ENCODE measurements around the gene LGALS16. TPM values are rescaled to one million over a fixed set of nuclear protein-coding genes. Genes with fewer than 3 reads are reported as not detected.

Gene LGALS16
- total RNA-seq, 1 experiment from 2014 or later = not detected

DNA sequence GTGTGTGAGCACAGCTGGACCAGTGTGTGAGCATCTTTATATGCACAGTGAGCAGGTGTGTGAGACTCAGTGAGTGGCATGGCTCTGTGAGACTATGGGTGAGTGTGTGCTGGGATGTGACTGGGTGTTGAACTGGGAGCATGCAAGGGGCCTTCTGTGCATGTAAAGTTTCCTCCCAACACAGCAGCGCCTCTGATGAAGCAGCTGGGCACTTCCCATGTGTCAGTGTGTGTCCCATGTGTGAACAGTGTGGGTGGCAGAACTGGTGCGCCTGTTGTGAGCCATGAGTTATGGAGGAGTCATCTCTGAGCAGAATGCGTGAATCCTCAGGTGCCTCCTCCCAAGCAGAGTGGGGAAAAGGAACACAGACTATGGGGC is 24.1 kb downstream of the LGALS16 start:
- Histone ChIP-seq H3K79me2 (ENCODE audit: insufficient read depth, low read length) (no peaks in the 10 kb centered on the region), H3K4me2 (ENCODE audit: low read length) (no peak overlapping the region), H2AFZ (ENCODE audit: low read depth, low read length, poor library complexity, severe bottlenecking) (no peak overlapping the region), H3K4me3 (replicated peaks in 1 of 2; ENCODE audit: low read depth in 1 of 2, low read length in 2 of 2) (no peak overlapping the region), H4K20me1 (ENCODE audit: insufficient read depth) (no peaks in the 10 kb centered on the region), H3K27me3 (ENCODE audit: insufficient read depth, low read length) (peaks cover 11% of the 10 kb centered on the region; the same call in 1 of the 2 replicates), H3K36me3 (ENCODE audit: control insufficient read depth in 1 of 2, insufficient read depth in 2 of 2, low read length in 2 of 2) (no peaks in the 10 kb centered on the region), H3K27ac (ENCODE audit: low read depth, low read length) (no peak overlapping the region), H3K9me2 (ENCODE audit: insufficient read depth) (no peaks in the 10 kb centered on the region), H3K9me3 (ENCODE audit: control insufficient read depth in 1 of 2, insufficient read depth in 1 of 2, low read depth in 1 of 2, low read length in 2 of 2) (no peaks in the 10 kb centered on the region), H3K4me1 (ENCODE audit: control insufficient read depth in 1 of 2, insufficient read depth in 2 of 2, low read length in 2 of 2) (peaks cover 0 to 6% of the 10 kb centered on the region in 2 experiments; a peak in 1 of 4 replicates), H3K9ac (ENCODE audit: low read length) (no peak overlapping the region)
- intact Hi-C loops (cut with micrococcal nuclease) = no loop called here
- BruUV-seq (replicated peaks) = no TSS peak
- no peak for TF ChIP-seq ELF1 (IDR thresholded peaks at IDR 0.05; ENCODE audit: borderline replicate concordance, low read depth)
- TF ChIP-seq, protein P1, sequence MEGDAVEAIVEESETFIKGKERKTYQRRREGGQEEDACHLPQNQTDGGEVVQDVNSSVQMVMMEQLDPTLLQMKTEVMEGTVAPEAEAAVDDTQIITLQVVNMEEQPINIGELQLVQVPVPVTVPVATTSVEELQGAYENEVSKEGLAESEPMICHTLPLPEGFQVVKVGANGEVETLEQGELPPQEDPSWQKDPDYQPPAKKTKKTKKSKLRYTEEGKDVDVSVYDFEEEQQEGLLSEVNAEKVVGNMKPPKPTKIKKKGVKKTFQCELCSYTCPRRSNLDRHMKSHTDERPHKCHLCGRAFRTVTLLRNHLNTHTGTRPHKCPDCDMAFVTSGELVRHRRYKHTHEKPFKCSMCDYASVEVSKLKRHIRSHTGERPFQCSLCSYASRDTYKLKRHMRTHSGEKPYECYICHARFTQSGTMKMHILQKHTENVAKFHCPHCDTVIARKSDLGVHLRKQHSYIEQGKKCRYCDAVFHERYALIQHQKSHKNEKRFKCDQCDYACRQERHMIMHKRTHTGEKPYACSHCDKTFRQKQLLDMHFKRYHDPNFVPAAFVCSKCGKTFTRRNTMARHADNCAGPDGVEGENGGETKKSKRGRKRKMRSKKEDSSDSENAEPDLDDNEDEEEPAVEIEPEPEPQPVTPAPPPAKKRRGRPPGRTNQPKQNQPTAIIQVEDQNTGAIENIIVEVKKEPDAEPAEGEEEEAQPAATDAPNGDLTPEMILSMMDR (IDR thresholded peaks at IDR 0.05 in 2 of 3, conservative IDR thresholded peaks at IDR 0.05 in 1 of 3; ENCODE audit: borderline replicate concordance in 1 of 3, insufficient read depth in 1 of 3, low read depth in 2 of 3, low read length in 2 of 3) = no peak
- no peak for TF ChIP-seq TCF7L2 (IDR thresholded peaks at IDR 0.05; ENCODE audit: borderline replicate concordance, extremely low read depth, insufficient read depth, insufficient read length)
- TF ChIP-seq SIN3A (IDR thresholded peaks at IDR 0.05; ENCODE audit: low read depth) = no peak
- no peak for TF ChIP-seq ZNF274 (IDR thresholded peaks at IDR 0.05; ENCODE audit: low read depth, low read length)
- no peak for TF ChIP-seq EGR1 (IDR thresholded peaks at IDR 0.05; ENCODE audit: low read depth)
- no peak for TF ChIP-seq POLR2AphosphoS5 (IDR thresholded peaks at IDR 0.05; ENCODE audit: low read depth, low read length)
- no peak for TF ChIP-seq FOSL1 (IDR thresholded peaks at IDR 0.05; ENCODE audit: low read depth)
- TF ChIP-seq CBX3 (IDR thresholded peaks at IDR 0.05; ENCODE audit: low read depth) = no peak
- no peak for TF ChIP-seq ZFX (IDR thresholded peaks at IDR 0.05)
- TF ChIP-seq EZH2phosphoT487 (IDR thresholded peaks at IDR 0.05; ENCODE audit: borderline replicate concordance) = no peak
- TF ChIP-seq, protein P2, sequence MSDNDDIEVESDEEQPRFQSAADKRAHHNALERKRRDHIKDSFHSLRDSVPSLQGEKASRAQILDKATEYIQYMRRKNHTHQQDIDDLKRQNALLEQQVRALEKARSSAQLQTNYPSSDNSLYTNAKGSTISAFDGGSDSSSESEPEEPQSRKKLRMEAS (IDR thresholded peaks at IDR 0.05) = no peak
- ChIA-PET POLR2A (no interaction called here), CTCF (no interaction called here), RAD21 (ENCODE audit: low non-redundant PET in 1 of 2, low total read pairs in 2 of 2, uncharacterized antibody in 2 of 2, unreplicated experiment in 2 of 2) (no interaction called here)
- ATAC-seq (no peak), DNase-seq (ENCODE audit: low read depth, low spot score) (no peak)

Data from HCT116 (cell line).